A673 (cell line): ENCODE measurements around the gene FNDC3B.

ENCODE experiments used
- CTCF ChIP-seq: fragments of 300-800, 200-600 bp; sonication (generic); conservative IDR thresholded peaks from 2 replicates; pipeline ENCODE4 v1.5.1; 2017; ENCODE audit warnings: low read depth, mild to moderate bottlenecking, antibody characterized with exemption, low read length, moderate library complexity, mixed read lengths
- EZH2 ChIP-seq: fragments of 200-600 bp; sonication (generic); IDR thresholded peaks from 2 replicates; pipeline ENCODE4 v1.6.1; 2017; ENCODE audit warnings: borderline replicate concordance, low read depth, mild to moderate bottlenecking, mixed read lengths, antibody characterized with exemption, low read length; ENCODE audit not compliant: poor library complexity, severe bottlenecking

DNA sequence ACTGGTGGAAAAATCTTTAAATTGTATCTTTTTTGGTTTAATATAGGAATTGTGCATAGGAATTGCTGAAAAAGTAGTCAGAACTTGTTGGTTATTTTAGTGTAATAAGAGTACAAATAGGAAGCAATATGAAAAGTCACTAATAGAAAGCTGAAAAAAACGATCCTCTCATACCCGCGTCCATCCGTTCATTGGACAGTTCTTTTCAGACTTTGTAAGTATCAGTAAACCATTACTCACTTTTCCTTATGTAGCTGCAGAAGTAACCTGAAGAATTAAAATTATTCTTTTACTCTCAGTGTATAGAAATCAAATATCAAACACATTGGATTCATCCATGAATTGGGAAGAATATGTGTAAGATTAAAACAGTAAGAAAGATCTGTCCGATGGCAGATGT is 4.4 kb downstream of the FNDC3B start:
- TF ChIP-seq CTCF (no peak), EZH2 (no peak)
